GM12878 (cell line): ENCODE results near the gene MEF2D.
A peak's percentile ranks its signal among the peaks of the same experiment; 100 is the strongest.

Experiments used
- EP300 ChIP-seq, 2 experiments: fragments of 150-350 bp in 1 of 2; IDR thresholded peaks; 2 replicates each; pipeline ENCODE4 v1.6.1; 2011 to 2012; ENCODE audit warnings: low read depth in 2 of 2, low read length in 2 of 2, borderline replicate concordance in 1 of 2, improper control_type of control experiment in 1 of 2, inconsistent platforms in 1 of 2; ENCODE audit not compliant: control insufficient read depth in 1 of 2
- EZH2 ChIP-seq: IDR thresholded peaks from 2 replicates; pipeline ENCODE4 v1.6.1; 2012; ENCODE audit warnings: low read depth, mild to moderate bottlenecking, control low read depth, inconsistent platforms, low read length, borderline replicate concordance; ENCODE audit not compliant: control insufficient read depth
- HDGF ChIP-seq: fragments of 450-650 bp; IDR thresholded peaks from 2 replicates; pipeline ENCODE4 v1.6.1; 2016; ENCODE audit warnings: antibody characterized with exemption
- KAT2A ChIP-seq: conservative IDR thresholded peaks from 2 replicates; pipeline ENCODE4 v1.6.1; 2011; ENCODE audit warnings: low read depth, low read length; ENCODE audit not compliant: control insufficient read depth
- MAX ChIP-seq: IDR thresholded peaks from 2 replicates; pipeline ENCODE4 v1.6.1; 2012; ENCODE audit warnings: low read depth, low read length, improper control_type of control experiment
- MEF2A ChIP-seq: IDR thresholded peaks from 2 replicates; pipeline ENCODE4 v1.6.1; 2011; ENCODE audit warnings: low read depth, mild to moderate bottlenecking, low read length, moderate library complexity; ENCODE audit not compliant: insufficient read depth
- POLR2AphosphoS5 ChIP-seq: IDR thresholded peaks from 2 replicates; pipeline ENCODE4 v1.6.1; 2011; ENCODE audit warnings: mild to moderate bottlenecking, low read length, inconsistent platforms
- RAD21 ChIP-seq: IDR thresholded peaks from 2 replicates; pipeline ENCODE4 v1.6.1; 2011; ENCODE audit warnings: mild to moderate bottlenecking, low read depth, low read length, moderate library complexity; ENCODE audit not compliant: insufficient read depth
- RBBP5 ChIP-seq: fragments of 200-600 bp; sonication (generic); conservative IDR thresholded peaks from 2 replicates; pipeline ENCODE4 v1.6.1; 2016
- SP1 ChIP-seq: IDR thresholded peaks from one replicate; pipeline ENCODE4 v1.6.1; 2011; ENCODE audit warnings: low read depth, low read length
- TCF12 ChIP-seq: IDR thresholded peaks from 2 replicates; pipeline ENCODE4 v1.6.1; 2011; ENCODE audit warnings: low read depth, mild to moderate bottlenecking, low read length
- TF ChIP-seq, protein P1 (sequence below): IDR thresholded peaks from 2 replicates; pipeline ENCODE4 v1.6.1; 2011; ENCODE audit warnings: low read depth, low read length, improper control_type of control experiment, borderline replicate concordance

GRCh38 chr1:156504821-156505678 lies 4.5 kb upstream of the MEF2D start:
- TF ChIP-seq RBBP5 = no peak
- no peak for TF ChIP-seq EZH2
- TF ChIP-seq MAX = peak; percentile 94; the same call in 1 of the 2 replicates
- TF ChIP-seq MEF2A = peak; percentile 35; the same call in 1 of the 2 replicates
- TF ChIP-seq, protein P1, sequence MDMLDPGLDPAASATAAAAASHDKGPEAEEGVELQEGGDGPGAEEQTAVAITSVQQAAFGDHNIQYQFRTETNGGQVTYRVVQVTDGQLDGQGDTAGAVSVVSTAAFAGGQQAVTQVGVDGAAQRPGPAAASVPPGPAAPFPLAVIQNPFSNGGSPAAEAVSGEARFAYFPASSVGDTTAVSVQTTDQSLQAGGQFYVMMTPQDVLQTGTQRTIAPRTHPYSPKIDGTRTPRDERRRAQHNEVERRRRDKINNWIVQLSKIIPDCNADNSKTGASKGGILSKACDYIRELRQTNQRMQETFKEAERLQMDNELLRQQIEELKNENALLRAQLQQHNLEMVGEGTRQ = peak; percentile 60
- TF ChIP-seq HDGF = peak; percentile 98
- no peak for TF ChIP-seq KAT2A
- peak; percentile 92 to 96 for TF ChIP-seq EP300 (IDR thresholded peaks at IDR 0.05; ENCODE audit: borderline replicate concordance in 1 of 2, control insufficient read depth in 1 of 2, low read depth in 2 of 2, low read length in 2 of 2)
- peak; percentile 88 for TF ChIP-seq SP1
- peak; percentile 39; the same call in 1 of the 2 replicates for TF ChIP-seq POLR2AphosphoS5
- no peak for TF ChIP-seq RAD21
- peak; percentile 99 for TF ChIP-seq TCF12
